Esophagus muscularis mucosa (tissue), 4 donors: ENCODE measurements around the gene RAD51B. TPM values are rescaled to one million over a fixed set of nuclear protein-coding genes. Genes with fewer than 3 reads are reported as not detected.

Experiments
- DNase-seq: peaks from one replicate; pipeline ENCODE4 v3.0.0-alpha.2; 2017; ENCODE audit errors: extremely low spot score
- H3K27ac ChIP-seq, 4 donors: fragments of 200-600 bp; sonication (generic); replicated peaks in 1 of 4; 1 replicate in 3 of 4; 2 replicates in 1 of 4; pipeline ENCODE4 v1.5.1; 2016 to 2019; ENCODE audit warnings: mild to moderate bottlenecking in 1 of 4
- H3K27me3 ChIP-seq, 4 donors: fragments of 200-600 bp; sonication (generic); one replicate each; pipeline versions ENCODE4 v1.5.1 to v1.6.0; 2016 to 2019
- H3K36me3 ChIP-seq, 4 donors: fragments of 200-600 bp; sonication (generic); one replicate each; pipeline ENCODE4 v1.5.1; 2016 to 2019
- H3K4me1 ChIP-seq, 4 donors: fragments of 200-600 bp; sonication (generic); one replicate each; pipeline ENCODE4 v1.5.1; 2016 to 2019
- H3K4me3 ChIP-seq, 4 donors: fragments of 200-600 bp; sonication (generic); 1 replicate in 2 of 4; 2 replicates in 2 of 4; pipeline ENCODE4 v1.5.1; 2016 to 2019; ENCODE audit warnings: mild to moderate bottlenecking in 4 of 4, moderate library complexity in 1 of 4
- H3K9me3 ChIP-seq, 4 donors: fragments of 200-600 bp; sonication (generic); 1 replicate in 3 of 4; 2 replicates in 1 of 4; pipeline ENCODE4 v1.5.1; 2016 to 2019
- EP300 ChIP-seq: sonication (generic); formaldehyde crosslinking; IDR thresholded peaks from one replicate; pipeline ENCODE4 v1.6.1; 2017; ENCODE audit warnings: antibody characterized with exemption
- POLR2A ChIP-seq: fragments of 450-650 bp; IDR thresholded peaks from one replicate; pipeline ENCODE4 v1.6.1; 2017; ENCODE audit warnings: antibody characterized with exemption, moderate library complexity, mild to moderate bottlenecking, low read depth
- POLR2AphosphoS5 ChIP-seq, 2 donors: sonication (generic); formaldehyde crosslinking; IDR thresholded peaks; one replicate each; pipeline ENCODE4 v1.6.1; 2017; ENCODE audit warnings: antibody characterized with exemption in 2 of 2
- WGBS: methylation state at CpG from one replicate; pipeline ENCODE4 v1.1.5; 2018; 5-methylcytosine and 5-hydroxymethylcytosine counted together
- intact Hi-C: fragments of 100-400 bp; cut with DNase I; formaldehyde crosslinking; loops from one replicate; pipeline ENCODE4 v1.15.1; 2023
- total RNA-seq, 4 donors: library from RNA; depleted of rRNA; stranded (reverse); fragments of >200 nt; gene quantifications; one replicate each; pipeline versions ENCODE4 v1.1.0 to v1.2.1, GENCODE V29; 2016
- TF ChIP-seq, protein P1 (sequence below), 3 experiments: fragments of 200-600 bp in 2 of 3; fragments of 450-650 bp in 1 of 3; sonication (generic) in 2 of 3; IDR thresholded peaks; one replicate each; pipeline ENCODE4 v1.5.1; 2017 to 2019; ENCODE audit warnings: antibody characterized with exemption in 3 of 3, mild to moderate bottlenecking in 2 of 3, moderate library complexity in 1 of 3

Gene RAD51B
- total RNA-seq, 4 donors from 2014 or later = 2.8 to 11.1 (median 5.1) TPM

DNA sequence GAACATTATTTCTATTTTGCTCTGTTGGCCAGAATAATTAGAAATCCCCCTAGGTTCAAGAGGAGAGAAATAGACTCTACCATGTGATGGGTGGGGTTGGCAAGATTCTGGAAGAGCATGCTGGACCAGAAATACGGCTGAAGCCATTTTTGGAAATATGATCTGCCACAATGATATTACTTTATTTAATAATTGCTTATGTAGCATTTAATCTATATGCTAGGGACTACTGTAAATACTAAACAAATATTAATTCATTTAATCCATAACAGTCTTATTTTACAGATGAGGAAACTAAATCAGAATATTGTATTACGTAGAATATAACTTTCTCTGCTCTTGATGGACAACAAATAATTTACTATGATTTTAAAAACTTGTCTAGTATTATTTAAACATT, 193.7 kb downstream of the RAD51B start:
- intact Hi-C loops = no loop called here
- Histone ChIP-seq H3K4me3 (no peak overlapping the region), H3K4me1 (peaks cover 0 to 51% (median 49%) of the 10 kb centered on the region in 4 donors), H3K9me3 (no peaks in the 10 kb centered on the region), H3K27me3 (no peaks in the 10 kb centered on the region), H3K36me3 (no peaks in the 10 kb centered on the region), H3K27ac (peak overlapping the region; percentile 66 to 74 (median 66))
- TF ChIP-seq EP300 (no peak), POLR2AphosphoS5 (IDR thresholded peaks at IDR 0.05) (no peak), POLR2A (no peak)
- TF ChIP-seq, protein P1, sequence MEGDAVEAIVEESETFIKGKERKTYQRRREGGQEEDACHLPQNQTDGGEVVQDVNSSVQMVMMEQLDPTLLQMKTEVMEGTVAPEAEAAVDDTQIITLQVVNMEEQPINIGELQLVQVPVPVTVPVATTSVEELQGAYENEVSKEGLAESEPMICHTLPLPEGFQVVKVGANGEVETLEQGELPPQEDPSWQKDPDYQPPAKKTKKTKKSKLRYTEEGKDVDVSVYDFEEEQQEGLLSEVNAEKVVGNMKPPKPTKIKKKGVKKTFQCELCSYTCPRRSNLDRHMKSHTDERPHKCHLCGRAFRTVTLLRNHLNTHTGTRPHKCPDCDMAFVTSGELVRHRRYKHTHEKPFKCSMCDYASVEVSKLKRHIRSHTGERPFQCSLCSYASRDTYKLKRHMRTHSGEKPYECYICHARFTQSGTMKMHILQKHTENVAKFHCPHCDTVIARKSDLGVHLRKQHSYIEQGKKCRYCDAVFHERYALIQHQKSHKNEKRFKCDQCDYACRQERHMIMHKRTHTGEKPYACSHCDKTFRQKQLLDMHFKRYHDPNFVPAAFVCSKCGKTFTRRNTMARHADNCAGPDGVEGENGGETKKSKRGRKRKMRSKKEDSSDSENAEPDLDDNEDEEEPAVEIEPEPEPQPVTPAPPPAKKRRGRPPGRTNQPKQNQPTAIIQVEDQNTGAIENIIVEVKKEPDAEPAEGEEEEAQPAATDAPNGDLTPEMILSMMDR (IDR thresholded peaks at IDR 0.05) = no peak
- WGBS = 71% methylated on average over 2 of the region's 2 CpGs
- DNase-seq = no peak

DNA sequence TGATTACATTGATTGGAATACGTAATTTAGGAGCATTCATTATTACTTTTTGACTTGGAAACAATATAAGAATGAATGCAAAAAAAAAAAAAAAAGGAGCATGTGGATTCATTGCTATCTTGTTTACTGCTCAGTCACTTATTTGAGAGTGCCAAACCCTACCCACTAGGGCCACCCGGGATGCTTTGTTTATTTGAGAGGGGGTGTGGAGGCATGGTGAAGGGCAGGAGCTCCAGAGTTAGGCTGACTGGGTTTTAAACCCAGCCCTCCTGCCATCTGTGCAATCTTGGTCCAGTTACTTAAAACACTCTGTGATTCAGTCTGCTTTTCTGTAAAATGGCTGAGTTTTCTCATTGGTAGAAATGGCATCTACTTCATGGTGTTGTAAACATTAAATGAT, 195.2 kb downstream of the RAD51B start:
- TF ChIP-seq EP300 (no peak), POLR2AphosphoS5 (IDR thresholded peaks at IDR 0.05) (no peak), POLR2A (no peak)
- TF ChIP-seq, protein P1 (IDR thresholded peaks at IDR 0.05) = no peak
- H3K9me3 ChIP-seq = no peaks in the 10 kb centered on the region
- no peak for DNase-seq
- 76% methylated on average over 2 of the region's 2 CpGs for WGBS
- H3K4me1 ChIP-seq = peaks cover 0 to 61% (median 55%) of the 10 kb centered on the region in 4 donors
- no peaks in the 10 kb centered on the region for H3K36me3 ChIP-seq
- no peak overlapping the region for H3K4me3 ChIP-seq
- intact Hi-C loops = no loop called here
- H3K27me3 ChIP-seq = no peaks in the 10 kb centered on the region
- peak overlapping the region in 3 of 4 donors; percentile 5 to 74 (median 16) for H3K27ac ChIP-seq

DNA sequence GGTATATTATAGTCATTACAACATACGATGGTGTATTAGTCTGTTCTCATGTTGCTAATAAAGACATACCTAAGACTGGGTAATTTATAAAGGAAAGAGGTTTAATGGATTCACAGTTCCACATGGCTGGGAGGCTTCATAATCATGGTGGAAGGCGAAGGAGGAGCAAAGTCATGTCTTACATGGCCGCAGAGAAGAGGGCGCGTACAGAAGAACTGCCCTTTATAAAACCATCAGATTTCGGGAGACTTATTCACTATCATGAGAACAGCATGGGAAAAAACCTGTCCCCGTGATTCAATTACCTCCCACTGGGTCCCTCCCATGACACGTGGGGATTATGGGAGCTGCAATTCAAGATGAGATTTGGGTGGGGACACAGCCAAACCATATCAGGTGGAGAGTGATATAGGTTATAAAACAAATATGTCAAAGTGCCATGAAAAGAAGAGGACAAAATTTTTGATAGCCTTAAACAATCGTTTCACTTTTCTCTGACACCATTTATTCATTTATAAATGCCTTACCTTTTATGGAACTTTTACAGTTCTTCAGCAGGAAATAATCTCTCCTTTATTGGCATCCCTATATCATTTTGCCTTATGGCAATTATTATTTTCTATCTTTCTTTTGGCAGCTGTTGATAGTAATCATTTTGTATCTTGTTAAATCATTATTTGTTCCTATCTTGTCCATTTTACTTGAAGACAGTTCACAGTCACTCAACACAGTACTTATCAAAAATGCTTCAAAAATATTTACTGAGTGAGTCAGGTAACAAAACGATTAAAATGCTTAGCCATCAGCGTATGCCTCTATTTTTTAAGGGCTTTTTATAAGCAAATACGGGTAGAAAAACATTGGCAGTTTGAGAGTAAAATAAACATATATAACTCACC, 196.0 kb downstream of the RAD51B start:
- 91% methylated on average over 12 of the region's 12 CpGs for WGBS
- no peak for DNase-seq
- Histone ChIP-seq H3K27ac (peak overlapping the region in 3 of 4 donors; percentile 39 to 74 (median 49)), H3K4me1 (peaks cover 0 to 69% (median 55%) of the 10 kb centered on the region in 4 donors), H3K4me3 (no peak overlapping the region), H3K27me3 (no peaks in the 10 kb centered on the region), H3K9me3 (no peaks in the 10 kb centered on the region), H3K36me3 (no peaks in the 10 kb centered on the region)
- no peak for TF ChIP-seq POLR2AphosphoS5 (IDR thresholded peaks at IDR 0.05)
- no peak for TF ChIP-seq EP300
- no peak for TF ChIP-seq POLR2A
- TF ChIP-seq, protein P1 (IDR thresholded peaks at IDR 0.05) = no peak
- intact Hi-C loops = no loop called here

DNA sequence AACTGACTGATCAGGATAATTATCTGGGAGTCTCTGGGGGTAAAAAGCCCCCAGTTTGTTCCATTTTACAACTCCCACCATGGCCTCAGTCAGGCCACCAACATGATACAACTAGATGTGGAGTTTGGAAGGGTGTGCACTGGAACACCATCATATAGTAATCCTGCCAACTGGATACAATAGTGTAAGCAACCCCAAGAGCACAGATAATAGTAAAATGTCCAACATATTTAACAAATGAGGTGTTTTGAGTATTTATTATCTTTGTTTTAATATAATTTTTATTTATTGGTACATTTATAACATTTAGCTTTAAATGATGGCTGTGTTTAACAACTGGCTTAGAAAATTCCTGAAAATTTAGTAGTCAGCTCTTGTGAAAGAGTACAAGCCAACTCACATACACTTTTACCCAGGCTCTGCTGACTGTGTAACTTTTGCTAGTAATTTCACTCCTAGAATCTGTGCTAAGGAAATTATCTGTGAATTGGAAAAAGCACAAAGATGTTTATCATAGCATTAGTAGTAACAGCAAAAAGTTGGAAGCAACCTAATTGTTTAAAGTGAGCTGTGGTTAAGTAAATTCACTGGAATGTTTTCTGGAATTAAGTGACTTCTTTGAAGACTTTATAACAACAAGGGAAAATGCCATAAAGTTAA, 196.8 kb downstream of the RAD51B start:
- Histone ChIP-seq H3K36me3 (no peaks in the 10 kb centered on the region), H3K4me1 (peaks cover 0 to 69% (median 50%) of the 10 kb centered on the region in 4 donors), H3K27me3 (no peaks in the 10 kb centered on the region), H3K9me3 (no peaks in the 10 kb centered on the region), H3K27ac (peak overlapping the region; percentile 37 to 74 (median 44)), H3K4me3 (no peak overlapping the region)
- DNase-seq = no peak
- intact Hi-C loops = no loop called here
- TF ChIP-seq, protein P1 (IDR thresholded peaks at IDR 0.05) = no peak
- TF ChIP-seq POLR2AphosphoS5 (IDR thresholded peaks at IDR 0.05) (no peak), POLR2A (no peak), EP300 (no peak)
